ELF-1 (cell line): Measurements from ENCODE around the gene DNAJC7.

Experiments used
- DNase-seq: peaks from one replicate; pipeline ENCODE4 v3.0.0-alpha.2; 2016; ENCODE audit warnings: low read depth, low spot score

The DNAJC7 gene

GRCh38 chr17:41975099-41976083, 41.8 kb downstream of the DNAJC7 start:
- no peak for DNase-seq

DNA sequence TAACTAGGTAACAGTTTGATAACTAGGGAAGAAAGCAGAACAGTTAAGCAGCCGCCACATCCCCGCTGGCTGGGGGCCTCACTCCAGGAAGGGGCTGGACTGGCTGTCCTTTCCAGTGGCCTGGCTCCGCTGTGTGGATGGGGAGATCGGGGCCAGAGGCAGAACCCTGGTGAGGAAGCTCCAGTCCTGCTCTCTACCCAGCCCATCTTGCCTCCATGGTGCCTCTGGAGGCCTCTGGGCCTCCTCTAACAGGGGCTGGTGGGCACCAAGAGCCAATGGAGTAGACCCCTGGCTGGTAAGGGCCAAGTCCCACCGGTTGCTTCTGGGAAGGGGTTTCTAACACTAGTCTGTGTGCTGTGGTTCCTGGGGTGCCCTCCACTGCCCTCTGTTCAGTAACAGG, 42.6 kb downstream of the DNAJC7 start:
- DNase-seq: no peak

GRCh38 chr17:41974031-41974430, 43.2 kb downstream of the DNAJC7 start:
- DNase-seq: no peak

DNA sequence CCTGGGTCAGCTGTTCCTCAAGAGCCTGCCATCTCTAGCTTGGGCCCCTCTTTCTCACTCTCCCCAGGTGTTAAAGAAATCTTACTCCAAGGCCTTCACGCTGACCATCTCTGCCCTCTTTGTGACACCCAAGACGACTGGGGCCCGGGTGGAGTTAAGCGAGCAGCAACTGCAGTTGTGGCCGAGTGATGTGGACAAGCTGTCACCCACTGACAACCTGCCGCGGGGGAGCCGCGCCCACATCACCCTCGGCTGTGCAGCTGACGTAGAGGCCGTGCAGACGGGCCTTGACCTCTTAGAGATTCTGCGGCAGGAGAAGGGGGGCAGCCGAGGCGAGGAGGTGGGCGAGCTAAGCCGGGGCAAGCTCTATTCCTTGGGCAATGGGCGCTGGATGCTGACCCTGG, 43.8 kb downstream of the DNAJC7 start:
- DNase-seq: no peak

DNA sequence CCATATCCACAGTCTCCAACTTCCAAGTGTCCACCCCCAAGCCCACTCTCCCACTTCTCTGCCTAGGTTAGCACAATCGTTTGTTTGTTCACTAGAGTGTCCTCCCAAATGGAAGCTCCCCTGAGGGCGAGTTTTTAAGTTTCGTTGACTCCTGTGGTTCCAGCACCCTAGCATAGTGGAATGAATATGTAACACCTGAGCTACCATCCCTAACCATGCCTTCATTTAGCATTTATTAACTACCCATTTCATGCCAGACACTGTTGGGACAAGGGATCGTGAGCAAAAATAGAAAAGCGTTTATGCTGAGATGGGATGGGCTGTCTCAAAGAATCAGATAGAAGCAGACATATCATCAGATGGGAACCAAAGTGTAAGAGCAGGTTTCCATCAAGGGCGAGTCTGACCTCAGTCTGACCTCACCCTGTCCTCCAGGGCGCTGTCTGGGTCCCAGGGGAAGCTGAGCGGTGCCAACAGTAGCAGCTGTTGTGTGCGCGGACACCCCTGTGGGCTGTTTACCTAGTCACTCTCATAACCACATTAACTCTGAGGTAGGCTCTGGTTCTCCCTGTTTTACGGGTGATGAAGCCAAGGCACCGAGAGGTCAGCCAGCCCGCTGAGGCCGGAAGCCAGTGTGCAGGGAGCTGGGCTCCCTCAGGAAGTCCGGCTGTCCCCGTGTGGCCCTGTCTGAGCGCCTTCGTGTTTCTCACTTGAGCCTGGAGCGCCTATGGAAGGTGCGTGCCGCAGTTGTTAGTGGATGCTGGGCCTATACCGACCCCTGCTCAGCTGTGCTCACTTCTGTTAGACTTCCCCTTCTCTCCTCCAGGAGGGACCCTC, 44.5 kb downstream of the DNAJC7 start:
- no peak for DNase-seq

DNA sequence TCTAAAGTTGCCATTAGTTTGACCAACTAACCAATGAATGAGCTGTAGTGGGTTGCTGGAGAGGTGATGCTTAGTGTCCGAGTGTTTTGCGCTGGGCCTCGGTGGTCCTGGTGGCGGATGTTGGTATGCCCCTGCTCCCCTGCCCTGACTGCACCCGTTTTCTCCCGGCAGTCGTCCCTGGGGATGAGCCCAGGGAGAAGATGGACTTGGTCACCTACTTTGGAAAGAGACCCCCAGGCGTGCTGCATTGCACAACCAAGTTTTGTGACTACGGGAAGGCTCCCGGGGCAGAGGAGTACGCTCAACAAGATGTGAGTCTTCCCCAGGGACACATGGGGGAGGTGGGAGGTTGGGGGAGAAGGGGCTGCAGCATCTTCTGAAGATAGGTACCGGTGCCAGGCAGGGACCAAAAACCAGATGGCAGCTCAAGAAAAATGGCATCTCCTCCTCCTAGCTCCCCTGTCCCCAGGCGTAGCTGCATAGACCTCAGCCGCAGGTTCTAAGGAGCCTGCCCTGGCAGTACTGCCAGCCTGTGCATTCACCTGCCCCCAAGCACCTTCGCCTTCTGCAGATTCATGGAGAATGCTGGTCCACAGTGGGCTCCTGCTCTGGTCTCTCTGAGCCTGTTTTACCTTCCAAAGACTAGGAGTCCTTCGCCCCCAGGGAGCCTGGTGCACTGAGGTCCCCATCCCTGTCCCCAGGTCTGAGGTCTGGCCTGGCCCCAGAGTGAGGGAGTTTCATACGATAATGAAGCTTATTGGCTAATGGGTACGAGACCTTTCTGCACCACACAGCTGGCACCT, 45.3 kb downstream of the DNAJC7 start:
- DNase-seq: no peak

DNA sequence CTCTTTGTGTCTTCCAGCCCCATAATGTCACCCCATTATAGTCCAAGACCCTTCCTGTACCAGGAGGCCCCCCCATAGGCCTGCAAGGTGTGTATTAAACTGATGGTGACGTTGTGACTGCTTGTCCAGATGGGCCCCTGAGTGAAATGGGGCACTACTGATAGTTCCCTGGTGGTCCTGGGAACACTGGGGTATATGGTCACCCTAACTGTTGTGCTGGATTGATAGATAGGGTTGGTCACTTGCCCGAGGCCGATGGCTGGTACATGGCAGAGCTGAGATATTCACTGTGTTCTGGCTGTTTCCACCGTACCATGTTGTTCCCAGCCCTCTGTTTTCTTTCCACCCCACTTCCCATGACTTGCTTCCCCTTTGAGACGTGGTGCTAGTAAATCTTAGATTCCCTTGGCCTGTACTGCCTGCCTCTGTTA, 46.3 kb downstream of the DNAJC7 start:
- DNase-seq: no peak

DNA sequence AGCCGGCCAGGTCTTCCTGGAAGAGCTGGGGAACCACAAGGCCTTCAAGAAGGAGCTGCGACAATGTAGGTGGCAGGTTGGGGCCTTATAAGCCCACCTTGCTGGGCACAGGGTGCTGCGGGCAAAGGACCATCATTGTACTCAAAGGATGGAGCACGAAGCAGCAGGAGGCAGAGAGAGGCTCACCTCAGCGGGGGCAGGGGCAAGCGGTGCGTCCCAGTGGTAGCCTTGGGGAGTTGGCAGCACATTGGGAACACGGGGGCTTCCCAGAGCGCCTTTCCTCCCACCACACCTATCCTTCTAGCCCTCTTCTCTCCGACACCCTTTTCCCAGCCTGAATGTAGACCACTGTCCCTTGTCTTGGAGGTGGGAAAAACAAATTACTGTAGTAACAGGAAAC, 48.6 kb downstream of the DNAJC7 start:
- DNase-seq: no peak

GRCh38 chr17:41967921-41968578, 49.2 kb downstream of the DNAJC7 start:
- DNase-seq: peak; percentile 12

DNA sequence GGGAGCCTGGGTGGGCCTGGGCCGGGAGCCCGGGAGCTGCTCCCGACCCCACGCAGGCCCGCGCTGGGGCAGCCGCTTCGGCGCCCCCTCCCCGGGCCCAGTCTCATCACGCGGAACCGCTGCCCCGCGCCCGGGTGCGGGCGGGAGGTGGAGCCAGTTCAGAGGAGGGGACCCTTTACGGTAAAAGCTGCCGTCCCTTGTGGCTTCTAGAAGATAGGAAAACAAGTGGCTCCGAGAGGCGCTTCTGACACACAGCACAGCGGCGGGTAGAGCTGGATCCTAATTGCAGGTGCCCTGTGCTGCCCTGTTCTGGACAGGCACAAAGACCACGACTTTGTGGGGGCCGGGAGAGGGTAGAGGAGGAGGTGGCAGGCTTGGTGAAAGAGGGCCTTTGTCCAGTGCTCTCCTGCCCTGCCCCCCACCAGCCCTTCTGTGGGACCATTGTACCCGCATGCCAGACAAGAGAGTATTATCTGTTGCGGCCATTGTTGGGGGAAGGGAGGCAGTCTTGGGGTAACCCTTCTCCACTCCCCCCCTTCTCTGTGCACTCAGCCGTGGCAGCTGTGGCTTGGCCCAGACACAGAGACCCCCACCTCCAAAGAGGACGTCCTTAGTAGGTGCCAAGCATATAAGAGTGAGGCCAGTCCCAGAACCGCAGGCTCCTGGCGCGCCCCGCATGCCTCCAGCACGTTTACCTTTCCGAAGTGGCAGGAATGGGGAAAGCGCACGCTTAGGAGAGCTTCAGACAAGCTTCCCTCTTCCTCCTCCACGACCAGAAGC, 49.9 kb downstream of the DNAJC7 start:
- DNase-seq: peak; percentile 39

DNA sequence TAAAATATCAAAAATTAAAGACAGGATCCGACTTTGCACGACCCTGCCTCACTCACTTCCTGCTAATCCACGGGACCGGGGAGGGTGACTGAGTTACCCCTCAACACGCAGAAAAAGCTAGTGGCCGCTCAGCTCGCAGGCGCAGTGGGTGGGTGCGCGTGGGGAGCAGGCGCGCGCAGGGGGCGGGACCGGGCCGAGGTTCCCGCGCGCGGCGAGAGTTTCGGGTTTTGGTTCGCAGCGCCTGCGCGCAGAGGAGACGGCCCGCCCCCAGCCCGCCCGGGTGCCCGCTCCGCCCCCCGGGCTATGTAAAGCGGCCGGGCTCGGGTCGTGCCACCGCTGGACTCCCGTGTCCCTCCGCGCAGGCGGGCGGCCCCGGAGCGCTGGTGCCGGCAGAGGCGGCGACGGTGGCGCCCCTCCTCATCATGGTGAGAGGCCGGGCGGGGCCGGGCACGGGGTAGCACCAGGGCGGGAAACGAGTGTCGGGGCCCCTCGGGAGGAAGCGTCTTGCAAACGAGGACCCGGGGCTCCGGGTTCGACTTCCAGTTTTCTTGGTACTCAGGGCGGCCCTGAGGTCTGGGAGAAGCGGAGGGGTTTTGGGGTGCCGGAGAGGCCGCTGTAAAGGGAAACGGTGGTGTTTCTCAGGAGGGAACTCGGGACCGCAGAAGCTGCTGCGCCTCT, 50.6 kb downstream of the DNAJC7 start, which contains the start of gene CNP:
TSS of gene CNP (plus strand) at position 333 of the 678 bp plus-strand sequence. CDS start at position 423, 90 bp downstream.
- peak; percentile 81 for DNase-seq

GRCh38 chr17:41965694-41966462, 51.4 kb downstream of the DNAJC7 start:
- DNase-seq: peak; percentile 94

DNA sequence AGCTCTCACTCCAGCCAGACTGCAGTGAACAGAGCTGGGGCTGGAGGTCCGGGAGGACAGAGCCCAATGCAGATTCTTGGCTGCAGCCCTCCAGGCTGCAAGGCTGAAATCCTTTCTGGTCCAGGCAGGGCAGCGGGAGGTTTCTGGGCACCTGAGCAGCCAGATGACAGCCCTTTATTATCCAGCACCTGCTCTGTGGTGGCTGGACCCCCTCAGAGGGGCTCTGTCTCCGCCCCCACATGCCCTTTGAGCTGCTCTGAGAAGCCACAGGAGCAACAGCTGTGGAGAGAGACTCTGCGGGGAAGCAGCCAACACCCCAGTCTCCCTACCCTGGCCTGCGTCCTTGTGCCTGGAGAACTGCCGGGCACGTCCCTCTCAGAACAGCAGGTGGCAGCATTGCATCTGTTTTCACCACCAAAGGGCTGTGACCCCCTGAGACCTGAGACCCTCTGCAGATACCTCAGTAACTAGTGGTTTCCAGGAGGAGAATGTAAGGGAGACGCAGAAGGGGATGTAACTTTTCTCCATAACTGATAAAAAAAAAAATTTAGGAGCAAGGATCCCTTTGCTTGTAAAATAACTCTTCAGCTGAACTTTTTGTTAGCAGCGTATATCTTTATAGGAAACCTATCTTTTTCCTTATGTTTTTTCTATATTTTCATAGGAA, 54.3 kb downstream of the DNAJC7 start:
- DNase-seq: peak; percentile 88

DNA sequence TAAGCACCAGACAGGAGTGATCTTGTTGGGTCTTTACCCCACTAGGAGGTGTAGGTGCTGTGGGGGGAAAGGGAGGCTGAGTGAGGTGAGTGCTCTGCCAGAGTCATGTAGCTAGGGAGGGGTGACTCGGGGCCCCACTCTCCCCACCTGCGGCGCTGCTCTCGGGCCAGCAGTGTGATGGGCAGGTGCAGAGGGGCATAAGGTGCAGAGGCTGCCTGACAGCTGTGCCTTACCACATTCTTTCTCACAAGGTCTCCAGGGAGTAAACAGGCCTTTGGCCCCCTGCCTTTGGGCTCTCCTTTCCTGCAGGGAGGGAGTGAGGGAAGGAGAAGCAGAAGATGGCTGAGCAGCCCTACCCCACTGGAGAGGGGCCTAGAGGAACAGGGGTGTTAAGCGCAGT, 55.1 kb downstream of the DNAJC7 start:
- DNase-seq: no peak

DNA sequence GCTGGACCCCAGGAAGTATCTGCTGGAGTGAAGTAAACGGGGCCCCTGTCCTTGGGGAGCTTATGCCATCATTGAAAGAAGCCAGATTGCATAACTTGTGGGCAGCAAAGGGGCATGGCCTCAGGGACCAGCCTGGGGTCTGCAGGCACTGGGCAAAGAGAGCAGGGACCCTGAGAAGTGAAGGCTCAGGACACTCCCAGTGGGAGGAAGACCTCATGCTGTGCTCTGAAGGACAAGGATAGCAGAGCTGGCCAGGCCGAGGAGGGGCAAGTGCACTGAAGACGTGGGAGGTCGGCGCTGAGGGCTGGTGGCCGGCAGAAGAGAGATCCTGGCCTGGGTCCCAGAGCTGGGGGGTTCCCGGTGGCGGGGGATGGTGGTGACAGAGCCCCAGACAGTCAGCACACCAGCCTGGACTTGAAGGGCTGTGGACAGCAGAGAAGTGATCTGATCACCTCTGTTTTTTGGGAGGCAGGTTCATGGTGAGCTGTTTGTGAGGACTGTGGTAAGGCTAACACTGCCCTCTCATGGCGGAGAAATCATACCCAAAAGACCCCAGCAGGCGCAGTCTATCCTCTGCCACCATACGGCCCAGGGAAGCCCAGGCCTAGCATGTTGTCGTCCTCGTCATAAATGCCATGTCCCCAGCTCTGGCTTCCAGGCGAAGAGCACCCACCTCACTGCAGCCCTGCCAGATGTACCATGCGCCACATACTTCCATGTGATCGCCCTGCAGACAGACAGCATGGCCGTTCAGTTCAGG, 57.7 kb downstream of the DNAJC7 start:
- DNase-seq: peak; percentile 92

DNA sequence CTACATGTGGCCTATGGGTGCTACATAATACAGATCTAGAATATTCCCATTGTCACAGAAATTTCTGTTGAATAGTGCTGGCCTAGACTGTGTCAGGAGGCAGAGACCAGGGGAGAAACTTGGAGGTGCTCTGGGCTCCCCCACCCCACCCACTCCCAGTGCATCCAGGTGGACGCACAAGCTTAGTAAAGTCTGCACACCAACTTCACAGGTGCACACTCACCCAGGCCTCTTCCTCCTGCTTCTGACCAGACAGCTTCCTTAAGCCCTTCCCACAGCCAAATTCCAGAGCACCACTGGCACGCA, 58.3 kb downstream of the DNAJC7 start:
- DNase-seq: no peak

GRCh38 chr17:41957869-41958439, 59.3 kb downstream of the DNAJC7 start:
- DNase-seq: no peak
